DND-41 (cell line): ENCODE measurements around the gene TXNDC5.

Experiments
- EZH2 ChIP-seq: IDR thresholded peaks from 3 replicates; pipeline ENCODE4 v1.6.1; 2012; ENCODE audit warnings: borderline replicate concordance, low read depth, mild to moderate bottlenecking, moderate library complexity, low read length, inconsistent platforms; ENCODE audit not compliant: severe bottlenecking
- TF ChIP-seq, protein P1 (sequence below): IDR thresholded peaks from 2 replicates; pipeline ENCODE4 v1.5.1; 2012; ENCODE audit warnings: borderline replicate concordance, low read length, moderate library complexity, mild to moderate bottlenecking; ENCODE audit not compliant: poor library complexity, severe bottlenecking; ENCODE audit errors: extremely low read depth

- TF ChIP-seq, protein P1, sequence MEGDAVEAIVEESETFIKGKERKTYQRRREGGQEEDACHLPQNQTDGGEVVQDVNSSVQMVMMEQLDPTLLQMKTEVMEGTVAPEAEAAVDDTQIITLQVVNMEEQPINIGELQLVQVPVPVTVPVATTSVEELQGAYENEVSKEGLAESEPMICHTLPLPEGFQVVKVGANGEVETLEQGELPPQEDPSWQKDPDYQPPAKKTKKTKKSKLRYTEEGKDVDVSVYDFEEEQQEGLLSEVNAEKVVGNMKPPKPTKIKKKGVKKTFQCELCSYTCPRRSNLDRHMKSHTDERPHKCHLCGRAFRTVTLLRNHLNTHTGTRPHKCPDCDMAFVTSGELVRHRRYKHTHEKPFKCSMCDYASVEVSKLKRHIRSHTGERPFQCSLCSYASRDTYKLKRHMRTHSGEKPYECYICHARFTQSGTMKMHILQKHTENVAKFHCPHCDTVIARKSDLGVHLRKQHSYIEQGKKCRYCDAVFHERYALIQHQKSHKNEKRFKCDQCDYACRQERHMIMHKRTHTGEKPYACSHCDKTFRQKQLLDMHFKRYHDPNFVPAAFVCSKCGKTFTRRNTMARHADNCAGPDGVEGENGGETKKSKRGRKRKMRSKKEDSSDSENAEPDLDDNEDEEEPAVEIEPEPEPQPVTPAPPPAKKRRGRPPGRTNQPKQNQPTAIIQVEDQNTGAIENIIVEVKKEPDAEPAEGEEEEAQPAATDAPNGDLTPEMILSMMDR: no peak
- no peak for TF ChIP-seq EZH2
These were observed 27.9 kb downstream of the TXNDC5 start for GRCh38 chr6:7882505-7883257.
